Activated T-helper 1 cell treated with anti-CD3 and anti-CD28 coated beads, Interleukin-12 subunit alpha, Interleukin-12 subunit beta, Interleukin-2, Interleukin-4 antibody, amounts not matched to agents 30 ng/mL and 10 ng/mL and 1 ng/mL, durations not matched to agents 14 hours and 24 hours and 36 hours (primary cell): ENCODE results near the gene PLSCR2. TPM values are rescaled to one million over a fixed set of nuclear protein-coding genes. Genes with fewer than 3 reads are reported as not detected.
A peak's percentile ranks its signal among the peaks of the same experiment; 100 is the strongest.
"Not testable (repeated sequence)": the region's sequence is repeated elsewhere in the genome, so short reads cannot be mapped to it uniquely, and the experiment has no call there.

Experiments used
- DNase-seq: peaks from one replicate; pipeline ENCODE4 v3.0.0; 2021; ENCODE audit warnings: low spot score
- H3K27ac Mint-ChIP-seq: one replicate; pipeline ENCODE4 v1.8.0; 2021; ENCODE audit warnings: mild to moderate bottlenecking, mixed read lengths
- H3K27me3 Mint-ChIP-seq: one replicate; pipeline ENCODE4 v1.8.0; 2022; ENCODE audit warnings: mild to moderate bottlenecking, moderate library complexity, mixed read lengths; ENCODE audit not compliant: insufficient read depth
- H3K36me3 Mint-ChIP-seq: one replicate; pipeline ENCODE4 v1.8.0; 2021; ENCODE audit warnings: low read depth, mixed read lengths
- H3K4me1 Mint-ChIP-seq: one replicate; pipeline ENCODE4 v1.8.0; 2021; ENCODE audit warnings: low read depth, mixed read lengths
- H3K4me3 Mint-ChIP-seq: one replicate; pipeline ENCODE4 v1.8.0; 2021; ENCODE audit warnings: mild to moderate bottlenecking, moderate library complexity, mixed read lengths
- H3K9me3 Mint-ChIP-seq: one replicate; pipeline ENCODE4 v1.8.0; 2021; ENCODE audit warnings: mixed read lengths
- intact Hi-C: fragments of 100-400 bp; cut with micrococcal nuclease; formaldehyde crosslinking; loops from one replicate; pipeline ENCODE4 v1.15.1; 2024
- total RNA-seq: library from RNA; stranded (reverse); gene quantifications from 2 replicates; pipeline ENCODE4 v1.2.3, GENCODE V29; 2022

PLSCR2 gene
- total RNA-seq, 1 donor from 2014 or later = not detected

GRCh38 chr3:146471012-146471411, 1.7 kb upstream of the PLSCR2 start:
- Mint-ChIP-seq H3K4me1 (no peaks in the 10 kb centered on the region), H3K27me3 (peaks cover 4% of the 10 kb centered on the region), H3K9me3 (no peaks in the 10 kb centered on the region), H3K4me3 (no peak overlapping the region), H3K36me3 (no peaks in the 10 kb centered on the region), H3K27ac (no peak overlapping the region)
- DNase-seq = no peak
- intact Hi-C loops = no loop called here

- peak overlapping the region; percentile 52 for H3K4me3 Mint-ChIP-seq
- peaks cover 4% of the 10 kb centered on the region for H3K4me1 Mint-ChIP-seq
- no peaks in the 10 kb centered on the region for H3K36me3 Mint-ChIP-seq
- H3K27me3 Mint-ChIP-seq = peaks cover 4% of the 10 kb centered on the region
- DNase-seq = no peak
- intact Hi-C loops = no loop called here
- H3K27ac Mint-ChIP-seq = no peak overlapping the region
- H3K9me3 Mint-ChIP-seq = no peaks in the 10 kb centered on the region
These were observed 1.1 kb upstream of the PLSCR2 start for GRCh38 chr3:146470425-146470990.

GRCh38 chr3:146468671-146469149, 651 bp downstream of the PLSCR2 start:
- intact Hi-C loops = loop anchor here (2.0 kb wide), 2 partner anchors 26 to 74 kb away; no protein-coding TSS in a partner anchor
- Mint-ChIP-seq H3K27ac (no peak overlapping the region), H3K4me1 (peaks cover 14% of the 10 kb centered on the region), H3K9me3 (no peaks in the 10 kb centered on the region), H3K4me3 (peak overlapping the region; percentile 82), H3K27me3 (no peaks in the 10 kb centered on the region), H3K36me3 (no peaks in the 10 kb centered on the region)
- DNase-seq = no peak

- intact Hi-C loops = loop anchor here (2.0 kb wide), 2 partner anchors 27 to 75 kb away; no protein-coding TSS in a partner anchor
- Mint-ChIP-seq H3K4me1 (peaks cover 15% of the 10 kb centered on the region), H3K27ac (no peak overlapping the region), H3K27me3 (no peaks in the 10 kb centered on the region), H3K36me3 (no peaks in the 10 kb centered on the region), H3K9me3 (no peaks in the 10 kb centered on the region), H3K4me3 (no peak overlapping the region)
- no peak for DNase-seq
These were observed 1.1 kb downstream of the PLSCR2 start for GRCh38 chr3:146468234-146468633.

- H3K4me1 Mint-ChIP-seq = peaks cover 15% of the 10 kb centered on the region
- H3K27ac Mint-ChIP-seq = no peak overlapping the region
- no peaks in the 10 kb centered on the region for H3K9me3 Mint-ChIP-seq
- intact Hi-C loops = no loop called here
- no peaks in the 10 kb centered on the region for H3K36me3 Mint-ChIP-seq
- no peak overlapping the region for H3K4me3 Mint-ChIP-seq
- DNase-seq = no peak
- H3K27me3 Mint-ChIP-seq = no peaks in the 10 kb centered on the region
These were observed 2.8 kb downstream of the PLSCR2 start for GRCh38 chr3:146466604-146467003.

GRCh38 chr3:146465693-146466465, 3.5 kb downstream of the PLSCR2 start:
- H3K4me3 Mint-ChIP-seq = no peak overlapping the region
- H3K9me3 Mint-ChIP-seq = no peaks in the 10 kb centered on the region
- H3K36me3 Mint-ChIP-seq = no peaks in the 10 kb centered on the region
- peaks cover 15% of the 10 kb centered on the region for H3K4me1 Mint-ChIP-seq
- DNase-seq = no peak
- intact Hi-C loops = no loop called here
- no peaks in the 10 kb centered on the region for H3K27me3 Mint-ChIP-seq
- no peak overlapping the region for H3K27ac Mint-ChIP-seq

GRCh38 chr3:146464783-146465182, 4.6 kb downstream of the PLSCR2 start:
- no peaks in the 10 kb centered on the region for H3K36me3 Mint-ChIP-seq
- DNase-seq = no peak
- no peaks in the 10 kb centered on the region for H3K27me3 Mint-ChIP-seq
- no peak overlapping the region for H3K27ac Mint-ChIP-seq
- no peaks in the 10 kb centered on the region for H3K9me3 Mint-ChIP-seq
- intact Hi-C loops = no loop called here
- peaks cover 15% of the 10 kb centered on the region for H3K4me1 Mint-ChIP-seq
- H3K4me3 Mint-ChIP-seq = no peak overlapping the region

- intact Hi-C loops = no loop called here
- H3K9me3 Mint-ChIP-seq = no peaks in the 10 kb centered on the region
- no peak for DNase-seq
- no peak overlapping the region for H3K27ac Mint-ChIP-seq
- no peaks in the 10 kb centered on the region for H3K36me3 Mint-ChIP-seq
- no peaks in the 10 kb centered on the region for H3K27me3 Mint-ChIP-seq
- no peak overlapping the region for H3K4me3 Mint-ChIP-seq
- peaks cover 15% of the 10 kb centered on the region for H3K4me1 Mint-ChIP-seq
These were observed 5.3 kb downstream of the PLSCR2 start for GRCh38 chr3:146464005-146464595.

- intact Hi-C loops = loop anchor here (5.0 kb wide), 1 partner anchor 227 kb away; no protein-coding TSS in a partner anchor
- no peak overlapping the region for H3K4me3 Mint-ChIP-seq
- H3K27me3 Mint-ChIP-seq = peaks cover 10% of the 10 kb centered on the region
- H3K9me3 Mint-ChIP-seq = no peaks in the 10 kb centered on the region
- DNase-seq = no peak
- no peaks in the 10 kb centered on the region for H3K36me3 Mint-ChIP-seq
- no peaks in the 10 kb centered on the region for H3K4me1 Mint-ChIP-seq
- H3K27ac Mint-ChIP-seq = no peak overlapping the region
These were observed 14.6 kb downstream of the PLSCR2 start for GRCh38 chr3:146454796-146455195.

- intact Hi-C loops = no loop called here
- Mint-ChIP-seq H3K27me3 (peaks cover 16% of the 10 kb centered on the region), H3K36me3 (no peaks in the 10 kb centered on the region), H3K4me1 (no peaks in the 10 kb centered on the region), H3K9me3 (no peaks in the 10 kb centered on the region), H3K27ac (no peak overlapping the region), H3K4me3 (no peak overlapping the region)
- DNase-seq = no peak
These were observed 19.7 kb downstream of the PLSCR2 start for GRCh38 chr3:146449613-146450012.

- no peak for DNase-seq
- no peaks in the 10 kb centered on the region for H3K9me3 Mint-ChIP-seq
- H3K4me1 Mint-ChIP-seq = no peaks in the 10 kb centered on the region
- no peaks in the 10 kb centered on the region for H3K36me3 Mint-ChIP-seq
- H3K27ac Mint-ChIP-seq = no peak overlapping the region
- peaks cover 13% of the 10 kb centered on the region for H3K27me3 Mint-ChIP-seq
- intact Hi-C loops = no loop called here
- no peak overlapping the region for H3K4me3 Mint-ChIP-seq
These were observed 20.3 kb downstream of the PLSCR2 start for GRCh38 chr3:146449076-146449475.

- no peak overlapping the region for H3K27ac Mint-ChIP-seq
- H3K36me3 Mint-ChIP-seq = no peaks in the 10 kb centered on the region
- no peak overlapping the region for H3K4me3 Mint-ChIP-seq
- no peaks in the 10 kb centered on the region for H3K9me3 Mint-ChIP-seq
- H3K27me3 Mint-ChIP-seq = peaks cover 8% of the 10 kb centered on the region
- no peaks in the 10 kb centered on the region for H3K4me1 Mint-ChIP-seq
- intact Hi-C loops = no loop called here
- DNase-seq = no peak
These were observed 23.3 kb downstream of the PLSCR2 start for GRCh38 chr3:146446026-146446425.

GRCh38 chr3:146440310-146440709, 29.1 kb downstream of the PLSCR2 start:
- H3K9me3 Mint-ChIP-seq, H3K4me3 Mint-ChIP-seq, DNase-seq, intact Hi-C loops, H3K4me1 Mint-ChIP-seq, H3K36me3 Mint-ChIP-seq, H3K27me3 Mint-ChIP-seq, H3K27ac Mint-ChIP-seq: not testable (repeated sequence)
